ENCODE measurements around the gene TXLNA.

Gene TXLNA

DNA sequence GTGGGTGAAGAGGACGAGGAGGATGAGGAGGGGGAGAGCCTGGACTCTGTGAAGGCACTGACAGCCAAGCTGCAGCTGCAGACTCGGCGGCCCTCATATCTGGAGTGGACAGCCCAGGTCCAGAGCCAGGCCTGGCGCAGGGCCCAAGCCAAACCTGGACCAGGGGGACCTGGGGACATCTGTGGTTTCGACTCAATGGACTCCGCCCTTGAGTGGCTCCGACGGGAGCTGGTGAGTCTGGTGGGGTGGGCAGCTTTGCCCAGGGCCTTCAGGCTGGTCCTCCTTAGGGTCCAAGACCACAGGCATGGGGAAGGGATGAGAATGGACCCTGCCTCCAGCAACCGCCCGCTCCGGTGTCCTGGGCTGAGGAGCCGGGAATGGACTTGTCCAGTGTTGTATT lies 68.0 kb downstream of the TXLNA start:
- DNase-seq (ENCODE audit: low read depth, low spot score) = no peak

All from astrocyte of the hippocampus (primary cell).